Activated T-cell treated with anti-CD3 and anti-CD28 coated beads, Interleukin-2, amount 50 U/mL, for 48 hours (primary cell): Measurements from ENCODE around the gene RPS6KA2.
A peak's percentile ranks its signal among the peaks of the same experiment; 100 is the strongest.

Experiments
- DNase-seq, 2 experiments: peaks; one replicate each; pipeline ENCODE4 v3.0.0-alpha.2; 2020

RPS6KA2 gene

GRCh38 chr6:166627033-166627874 is at the start of gene RPS6KA2:
TSS of gene RPS6KA2 (minus strand) at chr6:166627251. CDS start at chr6:166627019, 232 bp downstream.
- peak; percentile 100 for DNase-seq

GRCh38 chr6:166676270-166676860 is 49.3 kb upstream of the RPS6KA2 start:
- DNase-seq = no peak

- DNase-seq = no peak
Measured at GRCh38 chr6:166675736-166676135, 48.7 kb upstream of the RPS6KA2 start.

- DNase-seq = no peak
Measured at GRCh38 chr6:166673309-166673708, 46.3 kb upstream of the RPS6KA2 start.

DNA sequence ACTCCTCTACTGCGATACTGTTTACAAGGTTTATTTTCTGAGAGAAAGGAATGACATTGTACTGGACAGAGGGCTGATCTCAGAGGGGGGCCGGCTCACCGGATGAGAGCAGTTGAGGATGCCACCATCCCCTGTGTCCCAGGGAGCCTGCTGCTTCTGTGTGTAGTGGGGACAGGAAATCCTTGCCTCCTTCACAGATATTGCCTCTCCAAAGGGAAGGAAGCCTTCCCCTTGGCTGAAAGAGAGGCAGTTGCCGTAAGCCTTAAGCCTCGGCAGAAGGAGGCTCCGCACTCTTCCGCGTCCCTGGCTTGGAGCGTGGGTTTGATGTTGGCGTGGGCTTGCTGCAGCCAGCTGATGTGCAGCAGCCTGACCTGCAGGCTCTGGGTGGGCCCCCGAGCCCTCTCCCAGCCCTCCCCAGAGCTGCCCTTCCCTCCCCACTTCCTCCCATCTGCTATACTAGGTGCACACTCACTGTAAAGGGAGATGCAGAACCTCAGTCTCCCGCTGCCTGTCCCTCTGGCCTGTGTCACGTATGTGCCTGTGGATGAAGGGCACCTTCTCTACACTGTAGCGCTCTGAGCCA is 45.7 kb upstream of the RPS6KA2 start:
- DNase-seq = no peak

DNA sequence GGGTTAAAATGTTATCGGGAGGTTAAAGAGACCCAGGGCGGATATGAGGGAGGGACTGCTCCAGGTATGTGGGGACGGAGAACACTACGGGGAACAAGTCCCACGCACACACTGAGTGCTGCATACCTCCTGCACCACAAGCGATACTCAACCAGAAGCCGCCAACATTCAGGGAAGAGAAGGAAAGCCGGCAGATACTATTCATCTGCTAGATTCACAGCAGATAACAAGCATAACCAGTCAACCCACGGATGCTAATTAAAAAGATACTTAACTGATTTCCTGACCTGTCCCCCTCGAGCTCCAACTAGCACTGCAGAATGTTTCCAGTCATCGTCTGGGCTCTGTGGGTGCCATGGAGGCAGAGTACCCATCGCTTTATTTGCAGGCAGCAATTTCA is 45.1 kb upstream of the RPS6KA2 start:
- DNase-seq = no peak

- no peak for DNase-seq
Measured at GRCh38 chr6:166671434-166672081, 44.5 kb upstream of the RPS6KA2 start.

GRCh38 chr6:166670894-166671293 is 43.8 kb upstream of the RPS6KA2 start:
- DNase-seq = no peak

DNA sequence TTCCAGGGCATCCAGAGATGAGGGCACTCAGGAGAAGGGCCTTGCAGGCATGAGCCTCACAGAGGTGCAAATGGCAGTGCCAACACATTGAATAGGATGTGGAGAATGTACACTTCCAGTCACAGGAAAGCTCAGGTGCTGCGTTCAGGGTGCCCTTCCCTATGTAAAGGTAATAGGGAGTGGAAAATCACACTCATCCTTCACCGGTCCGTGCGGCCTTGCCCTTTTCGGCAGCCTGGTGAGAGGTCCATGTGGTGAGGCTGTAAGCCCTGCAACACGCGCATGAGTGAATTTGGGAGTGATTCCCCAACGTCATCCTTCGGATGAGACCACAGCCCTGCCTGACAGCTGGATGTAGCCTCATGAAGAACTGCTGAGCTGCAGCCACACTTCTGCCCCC is 43.0 kb upstream of the RPS6KA2 start:
- no peak for DNase-seq

DNA sequence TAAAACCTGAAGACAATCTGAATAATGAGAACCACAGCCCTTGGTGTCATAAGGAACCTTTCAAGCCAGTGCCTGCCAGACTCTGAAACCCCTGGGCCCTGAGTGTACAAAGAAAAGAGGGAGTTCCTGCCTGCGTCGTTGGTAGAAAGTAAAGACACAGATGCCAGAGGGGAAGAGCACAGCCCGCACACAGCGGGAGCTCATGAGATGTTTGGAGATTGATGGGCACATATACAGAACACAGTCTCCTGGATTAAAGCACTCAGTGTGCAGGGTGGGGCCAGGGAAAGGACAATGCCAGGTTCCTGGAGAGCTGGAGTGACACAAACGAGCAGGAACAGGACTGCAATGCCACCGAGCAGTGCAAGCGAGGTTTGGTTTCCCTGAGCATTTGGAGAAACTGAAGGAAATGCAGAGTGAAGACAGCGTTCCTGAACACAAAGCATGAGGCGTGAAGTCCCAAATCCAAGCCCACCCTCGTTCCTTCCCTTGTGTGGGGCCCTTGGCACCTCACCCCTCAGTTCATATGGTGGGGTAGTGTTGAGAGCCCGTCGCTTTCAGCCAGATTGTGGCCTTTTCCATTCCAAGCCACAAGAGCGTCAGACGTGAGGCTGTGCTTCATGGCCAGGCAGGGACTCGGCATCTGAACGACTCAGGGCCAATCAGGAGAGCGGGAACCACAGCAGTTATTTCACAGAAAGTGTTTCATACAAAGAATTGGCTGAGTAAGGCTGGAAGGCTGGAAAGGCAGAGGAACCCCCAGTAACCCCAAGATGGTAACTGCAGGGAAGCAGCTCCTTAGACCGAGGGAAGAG is 41.0 kb upstream of the RPS6KA2 start:
- no peak for DNase-seq

- no peak for DNase-seq
Measured at GRCh38 chr6:166664135-166664534, 37.1 kb upstream of the RPS6KA2 start.

DNA sequence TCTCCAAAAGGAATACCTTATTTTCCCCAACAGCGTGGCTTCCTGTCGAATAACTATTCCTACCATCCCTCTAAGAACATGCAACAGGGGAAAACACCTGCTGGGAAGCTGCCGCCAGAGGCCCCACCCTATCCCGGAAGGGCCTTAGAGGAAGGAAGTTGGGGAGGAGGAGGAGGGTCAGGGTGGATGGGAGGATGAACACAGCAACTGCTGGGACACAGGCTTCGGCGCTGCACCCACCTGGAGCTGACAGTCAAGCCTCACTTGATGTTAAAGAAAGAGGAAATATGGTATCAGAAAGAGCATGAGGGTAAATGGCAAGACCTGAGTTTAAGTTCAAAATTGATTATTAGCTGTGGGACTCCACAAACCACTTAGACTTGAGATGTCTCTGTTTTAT is 36.5 kb upstream of the RPS6KA2 start:
- no peak for DNase-seq

- DNase-seq = no peak
Measured at GRCh38 chr6:166662690-166663089, 35.6 kb upstream of the RPS6KA2 start.

- DNase-seq = no peak
Measured at GRCh38 chr6:166661327-166662085, 34.5 kb upstream of the RPS6KA2 start.

DNA sequence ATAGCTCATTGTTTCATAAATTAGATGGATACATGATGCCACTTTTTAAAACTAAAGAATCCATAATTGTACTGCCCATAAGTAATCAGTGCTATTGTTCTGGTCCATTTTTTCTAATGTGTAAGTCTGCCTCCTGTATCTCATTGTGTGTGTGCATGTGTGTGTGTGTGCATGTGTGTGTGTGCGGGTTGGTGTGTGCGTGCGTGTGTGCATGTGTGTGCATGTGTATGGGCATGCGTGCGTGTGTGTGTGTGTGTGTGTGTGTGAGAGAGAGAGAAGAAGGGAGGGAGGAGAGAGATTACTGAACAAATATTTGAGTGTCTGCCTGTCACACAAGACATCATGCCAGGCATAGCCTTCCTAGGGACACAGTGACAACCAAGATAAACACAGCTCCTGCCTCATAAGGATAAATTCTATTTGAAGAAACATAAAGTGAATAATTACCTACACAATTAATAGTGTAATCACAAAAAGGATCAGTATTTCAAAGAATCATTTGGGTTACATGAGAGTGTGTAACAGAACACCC is 33.2 kb upstream of the RPS6KA2 start:
- DNase-seq = no peak

DNA sequence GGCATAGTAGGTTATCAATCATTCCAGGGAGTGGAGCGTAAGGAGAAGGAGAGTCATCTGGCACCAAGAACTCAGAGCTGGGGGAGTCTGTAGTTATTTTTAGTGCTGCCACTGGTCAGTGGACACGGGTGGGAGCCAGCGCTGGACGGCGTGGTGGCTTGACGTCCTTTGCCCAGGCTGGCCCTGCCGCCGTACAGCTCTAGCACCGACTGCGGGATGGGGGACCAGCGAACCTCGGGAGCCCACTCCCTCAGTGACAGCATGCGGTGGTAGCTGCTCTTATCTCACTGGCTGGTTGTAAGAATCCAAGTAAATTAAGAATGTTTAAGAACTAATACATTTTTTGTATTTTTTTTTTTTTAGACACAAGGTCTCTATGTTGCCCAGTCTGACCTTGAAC is 32.5 kb upstream of the RPS6KA2 start:
- DNase-seq = no peak

- DNase-seq = no peak
Measured at GRCh38 chr6:166658792-166659150, 31.7 kb upstream of the RPS6KA2 start.

GRCh38 chr6:166658115-166658791 is 31.2 kb upstream of the RPS6KA2 start:
- DNase-seq = no peak

GRCh38 chr6:166657531-166657930 is 30.5 kb upstream of the RPS6KA2 start:
- no peak for DNase-seq

- no peak for DNase-seq
Measured at GRCh38 chr6:166656230-166657151, 29.4 kb upstream of the RPS6KA2 start.
